ENCODE results near the gene ACP2. TPM values are rescaled to one million over a fixed set of nuclear protein-coding genes. Genes with fewer than 3 reads are reported as not detected.

The ACP2 gene
- total RNA-seq, 4 donors from 2014 or later = 20.4 to 38.0 (median 26.5) TPM

DNA sequence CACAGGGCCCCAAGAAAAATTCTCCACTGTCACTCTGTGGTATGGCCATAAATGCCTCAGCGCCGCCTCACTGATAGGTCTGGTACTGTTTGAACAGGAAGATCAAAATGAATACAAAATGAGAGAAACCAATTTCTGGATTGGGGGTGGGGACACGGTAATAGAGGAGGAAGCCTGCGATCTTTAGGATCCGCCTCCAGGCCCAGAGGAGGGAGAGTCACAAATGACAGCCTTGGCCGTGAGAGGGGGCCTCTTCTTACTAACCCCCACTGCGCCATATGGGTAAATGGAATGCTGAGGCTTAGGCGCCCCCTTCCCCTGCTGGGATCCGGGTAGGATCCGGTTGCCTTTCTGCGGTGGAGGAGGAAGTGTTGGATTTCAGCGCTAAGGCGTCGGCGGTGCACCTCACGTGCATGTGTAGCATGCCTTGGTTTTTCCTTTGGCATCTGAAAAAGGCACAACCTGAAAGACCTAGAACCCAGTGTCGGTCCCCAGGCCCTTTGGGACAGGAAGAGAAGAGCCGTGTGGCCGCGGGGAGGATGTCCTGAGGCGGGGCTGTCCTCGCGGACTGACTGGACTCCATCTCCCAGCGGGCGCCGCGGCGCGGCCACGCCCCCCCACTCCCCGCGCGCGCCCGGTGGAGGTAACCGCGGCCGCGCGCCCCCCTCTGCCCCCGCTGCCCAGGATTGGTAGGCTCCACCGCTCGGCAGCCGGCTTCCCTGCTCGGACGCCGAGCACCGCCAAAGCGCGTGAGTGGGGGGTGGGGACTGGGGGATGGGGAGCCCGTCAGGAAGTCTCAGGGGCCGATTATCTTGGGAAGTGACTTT is 20.6 kb upstream of the ACP2 start:
- intact Hi-C loops (cut with DNase I) = loop anchor here (5.0 kb wide), 1 partner anchor 87 kb away; no protein-coding TSS in a partner anchor
- TF ChIP-seq, protein P1, sequence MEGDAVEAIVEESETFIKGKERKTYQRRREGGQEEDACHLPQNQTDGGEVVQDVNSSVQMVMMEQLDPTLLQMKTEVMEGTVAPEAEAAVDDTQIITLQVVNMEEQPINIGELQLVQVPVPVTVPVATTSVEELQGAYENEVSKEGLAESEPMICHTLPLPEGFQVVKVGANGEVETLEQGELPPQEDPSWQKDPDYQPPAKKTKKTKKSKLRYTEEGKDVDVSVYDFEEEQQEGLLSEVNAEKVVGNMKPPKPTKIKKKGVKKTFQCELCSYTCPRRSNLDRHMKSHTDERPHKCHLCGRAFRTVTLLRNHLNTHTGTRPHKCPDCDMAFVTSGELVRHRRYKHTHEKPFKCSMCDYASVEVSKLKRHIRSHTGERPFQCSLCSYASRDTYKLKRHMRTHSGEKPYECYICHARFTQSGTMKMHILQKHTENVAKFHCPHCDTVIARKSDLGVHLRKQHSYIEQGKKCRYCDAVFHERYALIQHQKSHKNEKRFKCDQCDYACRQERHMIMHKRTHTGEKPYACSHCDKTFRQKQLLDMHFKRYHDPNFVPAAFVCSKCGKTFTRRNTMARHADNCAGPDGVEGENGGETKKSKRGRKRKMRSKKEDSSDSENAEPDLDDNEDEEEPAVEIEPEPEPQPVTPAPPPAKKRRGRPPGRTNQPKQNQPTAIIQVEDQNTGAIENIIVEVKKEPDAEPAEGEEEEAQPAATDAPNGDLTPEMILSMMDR (IDR thresholded peaks at IDR 0.05) = peak in 3 of 6 experiments; percentile 24 to 34 (median 26)
- peak in 1 of 4 donors; percentile 20 for TF ChIP-seq POLR2A (IDR thresholded peaks at IDR 0.05)
- Histone ChIP-seq H3K36me3 (peaks cover 0 to 8% (median 0%) of the 10 kb centered on the region in 3 donors), H3K4me1 (peaks cover 8 to 64% (median 28%) of the 10 kb centered on the region in 3 donors), H3K4me3 (peak overlapping the region; percentile 73 to 96 (median 87)), H3K9me3 (no peaks in the 10 kb centered on the region), H3K27me3 (no peaks in the 10 kb centered on the region), H3K27ac (peak overlapping the region; percentile 93 to 98 (median 95))
- peak; percentile 43 for DNase-seq
- WGBS, 2 donors = 0 to 3% methylated on average over 16 to 21 of the region's 52 CpGs

DNA sequence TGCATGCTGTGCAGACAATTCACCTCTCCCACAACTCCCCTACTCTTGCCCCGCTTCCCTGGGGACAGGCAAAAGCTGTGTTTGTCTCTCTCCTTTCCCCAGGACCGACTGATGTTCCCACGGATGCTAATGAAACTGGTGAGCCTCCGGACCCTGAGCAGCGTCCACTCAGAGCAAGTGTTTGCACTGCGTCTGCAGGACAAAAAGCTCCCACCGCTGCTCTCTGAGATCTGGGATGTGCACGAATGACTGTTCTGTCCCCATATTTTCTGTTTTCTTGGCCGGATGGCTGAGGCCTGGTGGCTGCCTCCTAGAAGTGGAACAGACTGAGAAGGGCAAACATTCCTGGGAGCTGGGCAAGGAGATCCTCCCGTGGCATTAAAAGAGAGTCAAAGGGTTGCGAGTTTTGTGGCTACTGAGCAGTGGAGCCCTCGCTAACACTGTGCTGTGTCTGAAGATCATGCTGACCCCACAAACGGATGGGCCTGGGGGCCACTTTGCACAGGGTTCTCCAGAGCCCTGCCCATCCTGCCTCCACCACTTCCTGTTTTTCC is 19.9 kb upstream of the ACP2 start:
- TF ChIP-seq, protein P1 (IDR thresholded peaks at IDR 0.05) = no peak
- Histone ChIP-seq H3K36me3 (peaks cover 0 to 1% (median 0%) of the 10 kb centered on the region in 3 donors), H3K27me3 (no peaks in the 10 kb centered on the region), H3K4me1 (peaks cover 8 to 64% (median 28%) of the 10 kb centered on the region in 3 donors), H3K9me3 (no peaks in the 10 kb centered on the region), H3K27ac (peak overlapping the region; percentile 93 to 98 (median 95)), H3K4me3 (peak overlapping the region; percentile 73 to 96 (median 87))
- DNase-seq = no peak
- intact Hi-C loops (cut with DNase I) = loop anchor here (5.0 kb wide), 1 partner anchor 86 kb away; no protein-coding TSS in a partner anchor
- WGBS, 2 donors = 43 to 75% methylated on average over 2 to 10 of the region's 13 CpGs

DNA sequence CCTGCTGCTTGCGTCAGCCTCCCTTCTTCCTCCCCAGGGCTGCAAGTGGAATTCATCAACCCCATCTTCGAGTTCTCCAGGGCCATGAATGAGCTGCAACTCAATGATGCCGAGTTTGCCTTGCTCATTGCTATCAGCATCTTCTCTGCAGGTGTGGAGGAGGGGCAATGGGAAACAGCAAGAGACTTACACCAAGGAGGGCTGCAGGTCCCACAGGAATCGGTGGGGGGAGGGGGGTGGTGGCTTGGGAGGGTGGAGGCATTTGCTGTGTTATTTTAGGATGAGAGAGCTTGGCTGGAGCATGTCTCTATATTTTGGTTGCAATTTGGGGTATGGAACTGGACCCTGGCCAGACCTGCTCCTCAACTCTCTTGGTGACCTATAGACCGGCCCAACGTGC is 19.3 kb upstream of the ACP2 start:
- no peak for DNase-seq
- Histone ChIP-seq H3K4me3 (no peak overlapping the region), H3K27ac (peak overlapping the region in 3 of 4 donors; percentile 94 to 98 (median 96)), H3K27me3 (no peaks in the 10 kb centered on the region), H3K36me3 (no peaks in the 10 kb centered on the region), H3K9me3 (no peaks in the 10 kb centered on the region), H3K4me1 (peaks cover 8 to 61% (median 28%) of the 10 kb centered on the region in 3 donors)
- 67 to 78% methylated on average over 4 to 5 of the region's 6 CpGs for WGBS, 2 donors
- intact Hi-C loops (cut with DNase I) = loop anchor here (5.0 kb wide), 1 partner anchor 86 kb away; no protein-coding TSS in a partner anchor
- TF ChIP-seq POLR2A (IDR thresholded peaks at IDR 0.05) = no peak
- TF ChIP-seq, protein P1 (IDR thresholded peaks at IDR 0.05) = no peak

DNA sequence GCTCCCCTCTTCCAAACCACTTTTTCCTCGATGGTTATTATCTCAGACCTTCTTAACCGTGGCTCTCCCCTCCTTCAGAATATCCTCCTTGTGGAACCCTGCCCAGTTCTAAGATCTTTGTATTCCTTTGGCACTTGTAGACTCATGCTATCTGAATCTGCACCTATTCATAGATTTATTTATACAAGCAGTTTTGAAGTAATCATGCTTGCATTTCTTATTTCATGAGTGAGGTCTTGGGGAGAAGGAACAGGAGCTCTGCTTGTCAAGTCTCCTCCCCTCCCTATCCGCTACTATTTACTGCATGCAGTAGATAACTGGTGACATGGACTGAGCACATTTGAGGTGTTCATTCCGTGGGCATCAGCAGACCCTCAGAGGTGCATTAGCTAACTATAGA is 15.9 kb upstream of the ACP2 start:
- 71 to 86% methylated on average over 3 to 4 of the region's 4 CpGs for WGBS, 2 donors
- intact Hi-C loops (cut with DNase I) = no loop called here
- DNase-seq = no peak

More for the DNA sequence above, 15.9 kb upstream of the ACP2 start:
- Histone ChIP-seq H3K36me3 (peaks cover 0 to 20% (median 0%) of the 10 kb centered on the region in 3 donors), H3K4me3 (no peak overlapping the region), H3K4me1 (peaks cover 12 to 38% (median 17%) of the 10 kb centered on the region in 3 donors), H3K9me3 (no peaks in the 10 kb centered on the region), H3K27me3 (no peaks in the 10 kb centered on the region), H3K27ac (no peak overlapping the region)
- TF ChIP-seq, protein P1 (IDR thresholded peaks at IDR 0.05) = no peak

Measured in esophagus squamous epithelium (tissue), 5 donors.